ENCODE measurements around the gene ADAM22.

Gene ADAM22

DNA sequence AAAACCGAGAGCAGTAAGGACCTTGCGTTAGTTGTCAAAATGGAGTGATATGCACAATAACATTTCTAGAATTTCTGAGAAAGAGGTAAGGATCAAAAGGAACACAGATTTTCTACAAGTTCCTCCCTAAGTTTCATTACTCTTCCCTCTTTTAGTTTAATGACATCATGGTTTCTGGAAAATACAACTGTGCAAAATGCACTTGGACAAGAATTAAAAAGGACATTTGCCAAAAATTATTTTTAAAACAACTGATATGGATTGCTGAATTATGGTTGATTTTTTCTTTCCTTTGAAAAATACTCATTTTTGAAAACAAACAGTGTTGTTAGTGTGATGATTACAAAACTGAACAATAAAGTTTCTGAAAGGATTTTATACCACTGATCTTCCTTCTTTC is 233.7 kb downstream of the ADAM22 start:
- DNase-seq (ENCODE audit: low spot score): no peak

DNA sequence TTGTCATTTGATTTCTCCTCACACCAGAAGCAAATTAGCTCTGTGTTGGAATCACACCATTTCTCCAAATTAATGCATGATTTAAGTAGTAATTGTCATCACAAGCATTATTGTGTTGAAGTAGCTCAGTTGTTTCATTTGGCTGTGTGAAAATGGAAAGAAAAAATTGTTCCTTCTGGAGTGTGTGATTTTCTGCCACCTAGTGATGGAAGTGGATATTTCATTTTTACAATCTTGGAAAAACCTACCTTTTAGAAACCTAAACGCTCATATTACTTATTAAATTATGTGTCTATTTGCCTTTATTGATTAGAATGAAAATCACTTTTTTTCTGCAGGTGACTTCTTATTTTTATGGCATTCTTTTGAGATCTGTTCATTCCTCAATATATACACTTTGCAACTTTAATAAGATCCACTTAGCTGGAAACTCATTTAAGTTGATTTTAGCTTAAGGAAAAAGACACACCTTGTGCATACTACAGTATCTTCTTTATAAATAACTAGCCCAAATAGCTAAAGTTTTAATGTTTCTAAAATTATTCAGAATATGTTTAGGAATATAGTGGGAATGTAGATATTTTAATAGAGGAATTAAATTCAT is 235.8 kb downstream of the ADAM22 start:
- peak; percentile 15 for DNase-seq (ENCODE audit: low spot score)

DNA sequence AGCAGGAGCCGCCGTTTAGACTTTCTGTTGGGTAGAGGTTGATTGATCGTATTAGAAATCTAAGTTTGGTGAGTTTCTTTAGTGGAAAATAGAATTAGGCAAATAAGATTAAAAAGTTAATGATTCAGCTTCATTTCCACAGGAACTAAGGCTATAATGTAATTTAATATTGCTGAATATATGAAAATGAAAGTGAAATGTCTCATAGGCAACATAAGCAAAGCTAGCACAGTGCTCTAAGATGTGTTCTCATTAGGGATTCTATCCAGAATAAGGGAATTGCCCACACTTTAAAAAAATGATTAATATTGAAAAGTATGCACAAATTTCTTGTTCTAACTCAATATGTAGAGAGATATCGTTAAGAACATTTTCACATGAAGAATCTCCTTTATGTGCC is 238.8 kb downstream of the ADAM22 start:
- no peak for DNase-seq (ENCODE audit: low spot score)

DNA sequence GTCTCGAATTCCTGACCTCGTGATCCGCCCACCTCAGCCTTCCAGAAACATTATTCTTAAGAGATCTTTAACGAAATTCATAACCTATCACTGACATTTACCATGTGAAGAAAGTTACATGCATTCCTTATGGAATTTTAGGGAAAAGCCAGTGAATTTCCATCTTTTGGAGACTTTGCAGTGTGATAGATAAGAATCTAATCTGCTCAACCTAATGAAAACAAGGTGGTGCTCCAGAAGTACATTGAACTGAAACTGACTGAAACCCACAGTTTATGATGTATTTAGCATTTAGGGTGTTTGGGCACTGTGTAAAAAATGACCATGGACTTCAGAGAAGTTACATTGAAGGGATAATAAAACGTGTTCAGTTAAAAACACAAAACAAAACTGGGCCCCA is 242.1 kb downstream of the ADAM22 start:
- no peak for DNase-seq (ENCODE audit: low spot score)

DNA sequence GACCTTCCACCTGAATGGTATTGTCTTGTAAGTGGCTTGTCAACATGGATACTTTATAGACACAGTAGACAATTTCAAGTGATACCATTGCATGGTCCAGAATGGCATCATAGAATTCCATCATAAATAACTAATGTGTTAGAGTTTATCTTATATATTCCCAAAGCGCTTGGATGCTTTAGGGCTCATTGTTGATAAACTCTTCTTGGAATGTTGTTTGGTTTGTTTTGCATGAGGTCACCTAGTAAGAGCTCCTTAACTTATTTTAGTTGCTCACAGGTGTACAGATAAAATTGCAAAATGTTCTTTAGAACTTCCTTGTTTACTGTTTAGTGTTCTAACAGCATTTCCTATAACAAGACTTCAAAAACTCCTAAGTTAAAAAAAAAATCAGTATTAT is 249.0 kb downstream of the ADAM22 start:
- no peak for DNase-seq (ENCODE audit: low spot score)

DNA sequence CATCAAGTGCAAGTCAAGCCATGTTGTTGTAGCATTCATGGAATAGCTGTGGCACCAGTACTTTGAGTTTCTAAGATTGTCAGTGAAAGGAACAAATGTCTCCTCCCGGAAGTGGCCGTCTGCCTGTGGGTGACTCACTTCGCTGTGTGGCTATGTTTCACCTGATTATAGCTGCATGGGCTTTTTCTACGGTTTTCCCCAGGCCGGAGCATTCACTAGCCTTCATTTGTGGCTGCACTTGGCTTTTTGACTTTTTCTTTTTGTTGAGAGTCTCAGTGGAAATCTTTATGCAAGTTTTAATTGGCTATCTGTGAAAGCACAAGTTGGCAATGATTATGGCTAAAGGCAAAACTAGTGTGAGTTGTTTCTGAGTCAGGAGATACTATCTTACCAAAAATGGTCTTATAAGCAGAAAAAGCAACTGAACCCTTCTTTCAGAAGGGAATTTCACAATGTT is 250.8 kb downstream of the ADAM22 start:
- DNase-seq (ENCODE audit: low spot score): peak; percentile 33

DNA sequence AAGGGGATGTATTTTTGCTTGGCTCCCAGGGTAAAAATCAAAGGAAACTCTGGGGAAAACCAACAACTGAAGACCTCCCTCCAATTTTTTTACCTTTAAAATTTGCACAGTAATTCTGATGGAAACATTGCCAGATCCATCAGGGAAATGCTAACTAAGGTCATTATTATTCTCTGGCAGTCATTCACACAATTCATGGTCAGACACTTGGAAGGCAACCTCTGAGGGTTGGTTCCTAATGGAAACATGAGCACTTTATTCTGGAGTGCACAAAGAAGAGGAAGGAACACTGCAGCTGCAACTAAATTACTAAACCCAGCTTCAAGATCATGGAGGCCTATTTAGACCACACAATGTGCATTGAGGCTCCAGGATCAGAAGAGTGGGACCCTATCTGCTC is 251.6 kb downstream of the ADAM22 start:
- DNase-seq (ENCODE audit: low spot score): no peak

DNA sequence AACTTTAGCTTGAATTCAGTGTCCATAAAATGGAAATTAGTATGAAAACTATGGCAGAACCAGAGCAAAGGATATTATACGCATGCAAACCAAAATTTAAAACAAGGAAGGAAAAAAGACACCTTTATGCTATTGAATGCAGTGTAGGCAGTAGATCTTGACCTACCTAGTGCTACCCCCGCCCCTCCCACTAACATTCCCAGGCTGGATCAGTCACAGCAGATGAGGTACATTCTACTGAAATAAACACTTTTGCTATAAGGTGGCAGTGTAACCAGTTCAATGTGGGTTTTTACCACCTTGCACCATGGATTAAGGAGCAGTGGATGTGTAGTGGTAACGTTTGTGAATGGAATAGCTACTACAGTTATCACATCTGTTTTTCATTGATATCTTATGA is 257.9 kb downstream of the ADAM22 start:
- no peak for DNase-seq (ENCODE audit: low spot score)

DNA sequence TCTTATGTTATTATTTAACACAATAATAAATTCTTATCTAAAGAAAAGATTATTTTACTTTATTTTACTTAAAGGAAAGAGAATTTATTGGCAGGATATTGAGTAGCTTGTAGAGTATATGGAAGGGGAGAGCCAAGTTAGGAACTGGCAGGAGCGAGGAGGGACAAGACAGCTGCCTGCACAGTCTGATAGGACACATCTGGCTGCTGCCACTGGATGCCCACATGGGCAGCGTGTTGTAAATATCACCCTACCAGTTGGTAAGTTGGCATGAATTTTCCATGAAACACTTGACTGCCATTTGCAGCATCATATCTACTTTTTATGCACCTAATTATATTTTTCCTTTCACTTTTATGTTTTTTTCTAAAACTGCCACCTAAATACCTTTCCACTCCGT is 266.2 kb downstream of the ADAM22 start:
- DNase-seq (ENCODE audit: low spot score): no peak

DNA sequence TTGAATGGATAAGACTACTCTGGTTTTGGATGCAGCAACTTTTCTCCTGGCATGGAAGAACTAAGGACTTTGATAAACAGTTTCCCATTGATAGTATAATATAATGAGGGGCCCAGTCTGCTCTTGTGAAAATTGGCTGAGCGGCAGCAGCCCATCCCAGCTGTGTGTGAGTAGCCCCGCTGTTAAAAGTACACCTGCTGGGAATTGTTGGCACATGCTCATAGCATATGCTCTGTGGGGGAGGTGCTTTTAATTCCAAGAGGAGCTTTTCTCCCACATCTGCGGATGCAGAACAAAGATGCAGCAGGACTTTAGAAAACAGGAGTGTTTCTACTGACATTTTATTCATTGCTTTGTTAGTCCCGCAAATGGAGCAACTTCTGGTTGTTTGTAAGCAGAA is 266.7 kb downstream of the ADAM22 start:
- DNase-seq (ENCODE audit: low spot score): no peak

DNA sequence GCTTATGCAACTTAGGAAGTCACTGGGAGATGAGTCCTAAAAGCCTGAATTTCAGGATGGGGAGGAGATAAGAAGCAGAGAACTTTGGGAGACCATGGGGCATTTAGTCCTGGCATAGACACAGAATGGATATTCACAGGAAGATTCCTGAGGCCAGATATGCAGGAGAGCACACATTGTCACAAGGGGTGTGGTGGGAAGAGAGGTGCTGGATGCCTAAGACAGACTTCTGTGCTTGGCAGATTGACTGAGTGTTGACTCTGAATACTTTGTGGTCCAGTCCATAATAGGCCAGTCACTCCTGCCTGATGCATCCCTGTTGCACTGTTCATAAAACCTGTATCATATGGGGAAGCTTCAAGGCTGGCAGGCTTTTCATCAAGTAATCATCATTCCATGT is 267.3 kb downstream of the ADAM22 start:
- no peak for DNase-seq (ENCODE audit: low spot score)

DNA sequence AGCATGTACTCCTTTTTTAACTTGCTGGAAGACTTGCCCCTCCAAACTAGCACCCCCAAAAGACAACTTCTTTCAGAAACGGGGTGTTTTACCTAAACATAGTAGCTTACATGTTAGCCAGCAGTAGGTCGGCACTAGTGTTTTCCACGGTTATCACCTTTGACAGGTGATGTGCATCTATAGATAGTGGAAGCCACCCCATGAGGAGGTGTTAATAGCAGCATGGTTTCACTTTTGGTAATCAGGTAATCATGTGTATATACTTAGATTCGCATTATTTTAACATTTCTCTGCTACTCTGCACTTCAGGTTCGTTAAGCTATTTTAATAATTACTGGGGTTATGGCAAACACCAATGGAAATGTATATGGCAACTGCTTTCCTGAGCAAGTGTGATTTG is 268.2 kb downstream of the ADAM22 start:
- no peak for DNase-seq (ENCODE audit: low spot score)

DNA sequence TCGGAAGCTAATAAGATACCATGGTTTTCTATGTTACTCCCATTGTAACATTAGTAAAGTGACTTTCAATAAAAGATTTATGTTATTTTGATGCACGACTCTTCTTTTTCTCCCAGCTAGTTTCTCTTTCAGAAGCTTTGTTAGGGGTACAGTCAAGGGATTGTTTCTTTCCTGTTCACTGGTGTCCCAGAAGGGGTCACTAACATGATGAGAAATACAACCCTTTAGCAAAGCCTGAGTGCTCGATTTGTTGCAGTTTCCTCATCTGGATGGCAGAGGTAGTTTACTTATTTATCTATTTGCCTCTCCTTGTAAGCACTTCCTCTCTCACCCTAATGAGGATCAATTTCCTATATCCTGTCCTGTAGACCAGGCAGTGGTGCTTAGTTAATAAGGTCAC is 268.7 kb downstream of the ADAM22 start:
- DNase-seq (ENCODE audit: low spot score): no peak

DNA sequence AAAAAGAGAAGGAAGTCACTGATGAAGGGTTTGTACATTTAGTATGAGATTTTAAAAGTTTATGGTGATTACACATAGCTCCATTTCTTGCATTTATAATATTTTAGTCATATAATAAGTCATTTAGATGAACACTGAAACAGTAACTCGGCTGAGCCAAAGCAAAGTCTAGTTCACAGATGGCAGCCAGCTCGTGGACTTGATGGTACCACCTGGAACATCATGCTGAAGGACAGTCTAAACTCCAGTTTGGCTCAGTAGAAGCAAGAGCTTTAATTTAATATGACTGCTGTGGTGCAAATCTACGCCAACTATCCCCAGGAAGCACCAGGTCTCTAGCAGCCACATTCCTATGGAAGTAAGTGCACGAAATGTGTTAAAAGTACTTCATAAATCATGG is 269.4 kb downstream of the ADAM22 start:
- no peak for DNase-seq (ENCODE audit: low spot score)

DNA sequence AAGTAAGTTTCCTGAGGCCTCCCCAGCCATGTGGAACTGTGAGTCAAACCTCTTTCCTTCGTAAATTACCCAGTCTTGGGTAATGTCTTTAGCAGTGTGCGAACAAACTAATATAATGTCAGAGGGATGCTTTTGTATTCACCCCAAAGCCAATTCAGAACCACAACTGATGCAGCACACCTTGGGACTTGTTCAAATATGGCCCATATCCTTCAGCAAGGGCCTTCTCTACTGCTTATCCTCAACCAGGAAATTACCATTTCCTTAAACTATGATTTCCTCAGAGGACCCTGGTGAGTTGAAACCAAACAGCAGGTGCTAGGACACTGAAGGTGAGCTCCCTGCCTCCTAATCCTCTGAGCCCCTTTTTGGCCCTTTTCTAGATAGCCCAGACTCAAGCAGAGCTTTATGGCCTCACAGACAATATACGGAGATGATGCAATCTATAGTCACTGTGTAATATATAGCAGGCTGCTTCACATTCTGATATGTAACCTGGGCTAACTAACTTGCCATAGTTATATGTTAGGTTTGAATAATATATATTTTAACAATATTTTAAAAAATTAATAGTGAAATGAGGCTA is 270.6 kb downstream of the ADAM22 start:
- no peak for DNase-seq (ENCODE audit: low spot score)

DNA sequence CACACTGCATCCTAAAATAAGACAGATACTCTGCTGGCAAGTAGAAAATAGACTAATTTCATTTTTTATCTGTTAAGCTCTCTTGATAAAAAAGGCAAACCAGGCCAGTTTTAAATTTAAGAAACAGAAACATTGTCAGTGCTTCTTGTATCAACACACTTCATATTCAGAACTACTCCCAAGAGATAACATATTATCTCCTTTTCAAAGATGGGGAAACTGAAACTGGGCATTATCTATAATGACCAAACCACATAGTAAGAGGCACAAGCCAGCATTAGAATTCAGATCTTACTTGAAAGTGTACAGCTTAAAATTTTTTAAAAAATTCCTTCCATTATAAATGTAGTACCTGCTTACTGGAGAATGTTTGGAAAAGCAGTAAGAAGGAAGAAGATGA is 271.1 kb downstream of the ADAM22 start:
- no peak for DNase-seq (ENCODE audit: low spot score)

DNA sequence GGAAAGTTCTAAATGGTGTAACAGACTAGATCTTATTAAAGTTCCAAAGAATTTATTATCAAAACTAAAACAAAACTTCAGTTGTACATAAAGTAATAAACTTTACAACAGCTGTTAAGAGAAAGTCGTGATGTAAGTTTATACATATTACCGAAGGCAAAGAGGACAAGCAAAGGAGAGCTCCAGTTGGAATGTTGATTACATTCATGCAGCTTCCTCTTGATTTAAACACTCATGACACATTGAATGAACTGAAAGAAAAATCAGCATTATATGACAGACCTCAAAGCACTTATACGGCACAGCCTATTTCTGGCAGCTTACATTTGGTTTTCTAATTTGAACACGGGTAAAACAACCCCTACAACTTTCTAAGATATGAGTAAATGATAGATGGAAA is 272.2 kb downstream of the ADAM22 start:
- DNase-seq (ENCODE audit: low spot score): no peak

DNA sequence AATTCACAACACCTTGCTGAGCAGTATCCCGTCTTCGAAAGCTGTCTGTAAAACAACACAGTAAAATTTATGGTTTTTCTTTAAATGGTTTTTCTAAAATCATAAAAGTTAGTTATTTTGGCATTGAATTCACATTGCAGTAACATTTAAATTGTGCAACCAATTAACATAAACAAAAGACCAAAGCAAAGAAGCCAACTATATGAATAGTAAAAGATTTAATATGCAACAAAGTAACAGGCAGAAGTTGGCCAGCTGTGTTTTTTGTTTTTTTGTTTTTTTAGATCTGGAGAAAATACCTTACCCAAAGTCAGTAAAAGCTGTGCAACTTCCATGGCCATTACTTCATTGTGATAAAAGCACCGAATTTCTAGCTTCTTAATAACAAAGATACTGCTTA is 274.5 kb downstream of the ADAM22 start:
- DNase-seq (ENCODE audit: low spot score): no peak

DNA sequence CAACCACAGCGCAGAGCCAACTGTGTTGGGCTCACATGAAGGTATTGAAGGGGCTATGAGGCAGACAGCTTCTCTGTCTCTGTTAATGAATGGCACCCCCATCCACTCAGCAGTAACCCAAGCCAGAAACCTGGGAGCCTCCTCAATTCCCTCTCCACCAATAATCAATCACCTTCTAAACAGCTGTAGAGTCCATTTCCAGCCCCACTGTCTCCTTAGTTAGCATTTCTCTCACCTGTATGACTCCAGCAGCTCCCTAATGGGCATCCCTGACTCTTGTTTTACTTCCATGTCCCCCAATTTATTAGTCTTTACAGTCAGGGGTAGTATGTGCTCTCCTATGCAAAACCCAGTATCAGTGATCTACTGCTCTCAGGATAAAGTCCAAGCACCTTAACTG is 278.9 kb downstream of the ADAM22 start:
- no peak for DNase-seq (ENCODE audit: low spot score)

DNA sequence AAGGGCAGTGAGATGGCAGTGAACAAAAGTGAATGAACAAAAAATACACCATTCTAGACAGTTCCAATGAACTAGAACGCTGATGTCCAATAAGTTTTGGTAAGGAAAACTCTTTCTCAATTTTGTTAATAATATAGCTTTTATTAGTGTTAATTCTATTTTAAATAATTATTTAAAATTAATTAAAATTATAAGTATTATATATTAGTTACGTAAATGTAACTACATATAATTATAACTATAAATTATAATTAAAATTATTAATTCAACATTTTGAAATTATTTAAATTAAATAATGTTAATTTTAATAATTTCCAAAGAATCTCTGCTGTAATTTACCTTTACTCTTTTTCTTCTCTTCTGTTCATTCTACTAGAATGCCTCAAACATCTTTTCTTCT is 280.4 kb downstream of the ADAM22 start:
- DNase-seq (ENCODE audit: low spot score): no peak

DNA sequence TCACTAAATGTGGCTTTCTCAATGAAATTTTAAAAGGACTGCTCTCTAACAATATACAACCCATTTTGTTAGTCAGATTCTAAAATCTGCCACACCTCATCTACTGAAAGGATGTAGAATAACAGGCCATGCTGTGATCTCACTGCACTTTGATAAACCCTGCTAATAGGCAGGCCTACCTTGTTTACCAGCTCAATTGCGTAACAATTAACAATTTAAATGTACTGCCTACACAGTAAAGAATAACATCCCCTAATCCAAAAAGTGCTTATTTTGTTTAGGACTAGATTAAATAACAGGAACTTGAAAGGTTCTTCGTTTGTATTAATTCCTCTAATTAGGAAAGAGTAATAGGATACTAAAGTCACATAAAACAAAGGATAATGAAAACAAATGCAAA is 281.2 kb downstream of the ADAM22 start:
- DNase-seq (ENCODE audit: low spot score): no peak

DNA sequence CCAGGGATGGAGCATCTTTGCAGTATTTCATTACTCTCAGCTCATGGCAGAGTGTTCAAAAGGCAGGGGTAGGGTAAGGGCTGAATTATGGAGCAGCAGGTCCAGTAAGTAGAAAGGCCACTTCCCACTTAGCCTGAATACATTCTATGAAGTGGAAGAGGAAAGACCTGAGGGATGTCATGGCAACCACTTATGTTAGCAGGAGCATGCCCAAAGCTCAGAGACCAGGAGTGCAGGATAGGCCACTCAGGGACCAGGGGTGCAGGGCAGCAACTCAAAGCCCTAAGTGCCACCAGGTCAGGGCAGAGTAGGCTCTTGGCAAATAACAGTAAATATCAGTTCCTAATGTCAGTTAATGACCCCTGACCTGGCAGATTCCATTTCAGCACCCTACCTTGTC is 282.2 kb downstream of the ADAM22 start:
- DNase-seq (ENCODE audit: low spot score): no peak

DNA sequence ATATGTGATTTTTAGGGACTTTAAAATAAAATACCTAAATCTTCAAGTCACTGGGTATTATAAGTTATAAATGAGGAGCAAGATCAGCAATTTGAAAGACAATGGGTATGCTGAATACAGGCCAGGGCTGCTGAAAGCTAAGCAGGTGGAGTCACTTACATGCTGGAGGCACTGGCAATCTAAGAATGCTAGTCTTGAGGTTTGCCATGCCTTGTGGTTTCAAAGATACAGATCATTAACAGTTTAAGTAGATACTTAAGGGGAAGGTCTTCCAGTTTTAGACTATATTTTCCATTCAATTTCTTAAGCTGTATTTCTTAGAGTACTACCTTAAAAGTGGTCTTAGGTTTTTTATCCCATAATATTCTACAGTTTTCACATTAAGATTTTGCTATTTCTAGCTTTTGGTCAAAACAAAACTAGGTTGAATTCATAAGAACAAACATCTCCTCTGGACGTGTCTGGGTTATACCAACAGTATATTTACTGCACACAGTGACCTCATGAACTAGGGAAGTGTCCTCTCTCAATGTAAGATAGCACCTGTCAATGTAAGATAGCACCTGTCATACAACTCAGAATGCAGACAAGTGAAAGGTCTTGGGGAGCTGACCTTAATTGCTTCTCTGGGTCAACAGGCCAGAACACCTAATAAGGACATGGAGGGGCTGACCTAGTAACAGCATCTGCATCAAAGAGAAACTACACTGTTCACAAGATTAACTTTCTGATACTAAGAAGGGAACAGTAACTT is 283.8 kb downstream of the ADAM22 start:
- DNase-seq (ENCODE audit: low spot score): no peak

DNA sequence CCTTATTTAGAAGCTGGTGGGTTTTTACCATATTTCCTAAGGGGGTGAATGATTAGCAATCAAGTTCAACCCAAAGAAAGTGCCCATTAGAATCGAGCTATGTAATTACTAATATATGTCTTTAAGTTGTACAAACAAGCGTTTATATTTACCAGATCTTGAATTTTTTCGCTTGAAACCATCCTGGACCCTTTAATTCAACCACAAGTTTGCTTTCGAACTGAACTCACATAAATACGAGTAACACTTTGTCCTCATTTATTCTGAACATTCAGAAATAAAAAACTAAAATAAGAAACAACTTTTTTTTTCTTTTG is 284.3 kb downstream of the ADAM22 start:
- DNase-seq (ENCODE audit: low spot score): no peak
